HG03280 (cell line): ENCODE measurements around the gene CCDC167.
"Not testable (repeated sequence)": the region's sequence is repeated elsewhere in the genome, so short reads cannot be mapped to it uniquely, and the experiment has no call there.

Source experiments
- ATAC-seq: cut with Tn5 transposase; IDR thresholded peaks from one replicate; pipeline ENCODE4 v1.9.1; 2021; ENCODE audit warnings: mild to moderate bottlenecking, moderate library complexity; ENCODE audit not compliant: unreplicated experiment

Gene CCDC167

GRCh38 chr6:37474316-37474715, 25.4 kb downstream of the CCDC167 start:
- ATAC-seq: no peak

GRCh38 chr6:37473364-37474095, 26.2 kb downstream of the CCDC167 start:
- no peak for ATAC-seq

GRCh38 chr6:37467718-37468117, 32.0 kb downstream of the CCDC167 start:
- no peak for ATAC-seq

GRCh38 chr6:37463110-37463509, 36.6 kb downstream of the CCDC167 start:
- no peak for ATAC-seq

GRCh38 chr6:37460805-37461204, 38.9 kb downstream of the CCDC167 start:
- ATAC-seq: no peak

GRCh38 chr6:37459981-37460800, 39.5 kb downstream of the CCDC167 start:
- ATAC-seq: no peak

DNA sequence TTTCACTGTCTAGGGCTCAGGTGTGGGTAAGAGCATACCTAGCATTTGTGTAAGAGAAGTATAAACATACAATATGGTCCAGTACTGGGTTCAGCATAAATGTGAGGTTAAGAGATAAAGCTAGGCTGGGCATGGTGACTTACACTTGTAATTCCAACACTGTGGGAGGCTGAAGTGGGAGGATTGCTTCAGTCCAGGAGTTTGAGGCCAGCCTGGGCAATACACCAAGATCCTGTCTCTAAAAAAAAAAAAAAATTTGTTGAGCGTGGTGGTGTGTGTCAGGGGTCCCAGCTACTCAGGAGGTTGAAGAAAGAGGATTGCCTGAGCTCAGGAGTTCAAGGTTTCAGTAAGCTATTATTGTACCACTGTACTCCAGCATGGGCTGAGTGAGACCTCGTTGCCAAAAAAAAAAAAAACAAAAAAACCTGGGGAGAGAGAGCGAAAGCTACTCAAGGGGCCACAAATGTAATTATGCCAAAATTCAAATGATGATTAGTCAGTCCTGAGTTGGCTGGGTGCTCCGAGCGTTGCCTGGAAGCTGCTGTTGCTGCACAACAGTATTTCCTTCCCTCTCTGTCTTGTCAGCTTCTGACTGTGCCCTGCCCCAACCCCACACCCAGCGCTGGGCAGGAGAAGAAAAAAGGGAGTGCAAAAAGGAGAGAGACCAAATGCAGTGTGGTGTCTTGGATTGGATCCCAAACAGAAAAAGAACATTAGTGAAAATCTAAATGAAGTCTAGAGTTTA, 42.7 kb downstream of the CCDC167 start:
- no peak for ATAC-seq

GRCh38 chr6:37456126-37456525, 43.6 kb downstream of the CCDC167 start:
- no peak for ATAC-seq

- no peak for ATAC-seq
Measured at GRCh38 chr6:37454420-37455140, 45.1 kb downstream of the CCDC167 start.

GRCh38 chr6:37452522-37452921, 47.2 kb downstream of the CCDC167 start:
- no peak for ATAC-seq

DNA sequence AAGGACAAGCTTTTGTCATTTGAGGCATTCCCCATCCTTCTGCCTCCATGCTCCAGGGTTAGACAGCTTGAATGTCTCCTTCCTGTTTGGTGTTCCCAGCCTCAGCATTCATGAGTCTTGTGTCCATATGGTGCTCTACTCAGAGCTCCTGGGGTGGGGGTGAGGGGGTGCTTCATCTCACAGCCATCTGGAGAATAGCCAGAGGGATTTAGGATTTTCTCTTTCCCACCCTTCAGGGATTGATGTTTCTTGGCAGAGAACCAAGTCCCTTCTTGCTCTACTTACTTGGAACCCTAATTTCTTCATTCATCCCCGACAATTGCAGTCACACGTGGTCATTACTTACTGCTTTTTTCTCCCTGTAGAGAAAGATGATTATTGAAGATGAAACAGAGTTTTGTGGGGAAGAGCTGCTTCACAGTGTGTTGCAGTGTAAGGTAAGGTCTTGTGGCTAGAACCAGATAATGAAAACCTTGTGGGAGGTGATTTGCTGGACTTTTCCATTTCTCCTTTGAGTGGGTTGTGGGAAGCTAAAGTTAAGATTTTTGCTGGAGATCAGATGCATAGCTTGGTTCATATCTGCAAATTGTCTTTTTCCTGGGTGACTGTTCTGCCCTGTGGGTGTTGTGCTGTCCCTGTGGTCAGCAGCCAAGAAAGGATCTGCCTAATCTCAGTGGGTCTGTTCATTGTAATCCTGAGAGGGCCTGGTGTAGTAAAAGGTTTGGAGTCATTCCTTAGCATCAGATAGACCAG, 48.1 kb downstream of the CCDC167 start:
- no peak for ATAC-seq

GRCh38 chr6:37449984-37450383, 49.7 kb downstream of the CCDC167 start:
- no peak for ATAC-seq

- ATAC-seq: not testable (repeated sequence)
Measured at GRCh38 chr6:37443216-37443542, 56.5 kb downstream of the CCDC167 start.

- ATAC-seq: no peak
Measured at GRCh38 chr6:37442416-37443215, 57.1 kb downstream of the CCDC167 start.

DNA sequence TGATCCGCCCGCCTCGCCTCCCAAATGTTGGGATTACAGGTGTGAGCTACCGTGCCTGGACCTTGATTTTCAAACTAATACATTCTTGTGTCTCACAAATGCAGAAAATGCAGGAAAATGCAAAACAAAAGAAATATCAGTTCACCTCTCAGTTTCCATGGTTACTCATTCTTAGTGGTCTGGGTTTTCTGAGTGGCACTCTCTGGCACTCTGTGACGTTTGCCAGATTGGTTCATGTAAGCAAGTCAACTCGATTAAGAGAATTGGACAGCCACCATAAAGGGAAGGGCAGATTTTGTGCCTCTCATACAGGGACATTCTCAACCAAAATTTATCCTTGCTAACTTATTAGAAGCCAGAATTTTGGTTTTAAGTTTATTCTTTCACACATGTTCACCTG, 58.0 kb downstream of the CCDC167 start:
- ATAC-seq: no peak

DNA sequence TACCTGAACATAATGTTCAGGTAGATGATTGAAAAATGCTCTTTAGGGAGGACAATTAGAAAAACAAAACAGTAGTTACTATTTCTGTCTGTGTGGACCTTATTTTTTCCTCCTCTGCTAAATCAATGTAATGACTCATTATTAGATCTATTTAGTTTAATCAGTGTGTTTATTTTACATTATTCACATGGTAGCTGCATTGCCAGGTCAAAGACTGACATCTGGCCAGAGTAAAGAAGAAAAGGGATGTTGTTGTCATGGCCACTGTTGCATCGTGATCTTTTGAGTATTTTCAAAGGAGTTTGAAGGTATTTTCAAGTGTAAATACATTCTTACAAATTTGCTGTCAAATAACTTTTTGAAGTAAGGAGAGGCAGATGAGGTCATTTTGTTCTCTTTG, 60.8 kb downstream of the CCDC167 start:
- no peak for ATAC-seq

- no peak for ATAC-seq
Measured at GRCh38 chr6:37435816-37436215, 63.9 kb downstream of the CCDC167 start.

GRCh38 chr6:37435373-37435772, 64.3 kb downstream of the CCDC167 start:
- no peak for ATAC-seq

DNA sequence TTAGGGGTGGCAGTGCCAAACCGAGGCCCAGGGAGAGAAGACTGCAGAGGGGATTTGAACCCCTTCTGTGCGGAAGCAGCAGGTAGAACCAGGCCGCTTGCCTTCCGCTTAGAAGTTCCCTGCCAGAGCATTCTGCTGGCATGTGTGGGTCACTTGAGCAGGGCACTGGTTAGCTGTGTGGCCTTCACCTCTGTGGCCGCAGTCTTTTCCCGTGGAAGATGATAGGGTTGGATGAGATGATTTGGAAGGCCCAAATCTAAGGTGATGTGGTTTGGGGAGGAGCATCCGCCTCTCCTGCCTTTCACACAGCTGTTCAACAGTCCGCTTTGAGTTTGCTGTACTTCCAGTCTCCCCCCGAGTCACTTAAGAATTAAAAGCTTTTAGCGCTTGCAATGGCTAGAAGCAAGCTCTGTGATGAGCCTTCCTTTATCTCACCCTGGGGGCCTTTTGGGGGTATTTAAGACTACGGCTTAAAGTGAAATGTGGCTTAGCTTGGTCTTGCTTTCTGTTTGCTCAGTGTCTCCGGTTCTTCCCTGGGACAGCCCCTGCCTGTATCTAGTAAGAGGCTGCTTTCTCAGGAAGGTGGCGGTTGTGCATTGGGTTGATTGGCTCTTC, 65.9 kb downstream of the CCDC167 start:
- peak; percentile 30 for ATAC-seq
